ENCODE measurements around the gene CACNG4.

The CACNG4 gene

GRCh38 chr17:67021196-67021595 is 56.7 kb downstream of the CACNG4 start:
- Histone ChIP-seq H3K4me1 (ENCODE audit: control insufficient read depth, low read length) (no peaks in the 10 kb centered on the region), H3K4me2 (ENCODE audit: low read length) (no peak overlapping the region), H4K20me1 (ENCODE audit: control insufficient read depth, insufficient read depth, low read depth, low read length) (no peaks in the 10 kb centered on the region), H3K36me3 (ENCODE audit: control insufficient read depth, low read length) (no peaks in the 10 kb centered on the region), H3K9me3 (ENCODE audit: control insufficient read depth, insufficient read depth, low read length) (no peaks in the 10 kb centered on the region), H3K27me3 (ENCODE audit: control insufficient read depth, low read length) (no peaks in the 10 kb centered on the region), H3K79me2 (ENCODE audit: control insufficient read depth, low read length) (no peaks in the 10 kb centered on the region), H3K27ac (ENCODE audit: low read depth, low read length) (no peak overlapping the region), H3K9me2 (replicated peaks; ENCODE audit: control insufficient read depth, low read length) (no peaks in the 10 kb centered on the region), H3K4me3 (ENCODE audit: low read length) (no peak overlapping the region), H3F3A (ENCODE audit: control insufficient read depth, insufficient read depth) (no peaks in the 10 kb centered on the region)
- TF ChIP-seq CTCF (IDR thresholded peaks at IDR 0.05; ENCODE audit: low read depth, low read length, poor library complexity, severe bottlenecking) (no peak), EZH2phosphoT487 (IDR thresholded peaks at IDR 0.05; ENCODE audit: borderline replicate concordance, low read length) (no peak)

GRCh38 chr17:67021743-67022450 is 57.4 kb downstream of the CACNG4 start:
- Histone ChIP-seq H3K9me2 (replicated peaks; ENCODE audit: control insufficient read depth, low read length) (no peaks in the 10 kb centered on the region), H3K4me2 (ENCODE audit: low read length) (no peak overlapping the region), H3K4me3 (ENCODE audit: low read length) (no peak overlapping the region), H3K4me1 (ENCODE audit: control insufficient read depth, low read length) (no peaks in the 10 kb centered on the region), H4K20me1 (ENCODE audit: control insufficient read depth, insufficient read depth, low read depth, low read length) (no peaks in the 10 kb centered on the region), H3K27ac (ENCODE audit: low read depth, low read length) (no peak overlapping the region), H3K36me3 (ENCODE audit: control insufficient read depth, low read length) (no peaks in the 10 kb centered on the region), H3K79me2 (ENCODE audit: control insufficient read depth, low read length) (no peaks in the 10 kb centered on the region), H3K9me3 (ENCODE audit: control insufficient read depth, insufficient read depth, low read length) (no peaks in the 10 kb centered on the region), H3K27me3 (ENCODE audit: control insufficient read depth, low read length) (no peaks in the 10 kb centered on the region), H3F3A (ENCODE audit: control insufficient read depth, insufficient read depth) (no peaks in the 10 kb centered on the region)
- no peak for TF ChIP-seq CTCF (IDR thresholded peaks at IDR 0.05; ENCODE audit: low read depth, low read length, poor library complexity, severe bottlenecking)
- TF ChIP-seq EZH2phosphoT487 (IDR thresholded peaks at IDR 0.05; ENCODE audit: borderline replicate concordance, low read length) = no peak

- Histone ChIP-seq H3K36me3 (ENCODE audit: control insufficient read depth, low read length) (no peaks in the 10 kb centered on the region), H3K79me2 (ENCODE audit: control insufficient read depth, low read length) (no peaks in the 10 kb centered on the region), H3K9me2 (replicated peaks; ENCODE audit: control insufficient read depth, low read length) (no peaks in the 10 kb centered on the region), H3K4me2 (ENCODE audit: low read length) (no peak overlapping the region), H3K4me3 (ENCODE audit: low read length) (no peak overlapping the region), H4K20me1 (ENCODE audit: control insufficient read depth, insufficient read depth, low read depth, low read length) (no peaks in the 10 kb centered on the region), H3F3A (ENCODE audit: control insufficient read depth, insufficient read depth) (no peaks in the 10 kb centered on the region), H3K27me3 (ENCODE audit: control insufficient read depth, low read length) (no peaks in the 10 kb centered on the region), H3K4me1 (ENCODE audit: control insufficient read depth, low read length) (no peaks in the 10 kb centered on the region), H3K9me3 (ENCODE audit: control insufficient read depth, insufficient read depth, low read length) (no peaks in the 10 kb centered on the region), H3K27ac (ENCODE audit: low read depth, low read length) (no peak overlapping the region)
- no peak for TF ChIP-seq EZH2phosphoT487 (IDR thresholded peaks at IDR 0.05; ENCODE audit: borderline replicate concordance, low read length)
- no peak for TF ChIP-seq CTCF (IDR thresholded peaks at IDR 0.05; ENCODE audit: low read depth, low read length, poor library complexity, severe bottlenecking)
Measured at GRCh38 chr17:67022451-67022810, 57.9 kb downstream of the CACNG4 start.
